Peyer's patch (tissue), 4 donors: ENCODE data around the gene KDSR.

Experiments used
- CTCF ChIP-seq, 6 experiments: fragments of 450-650 bp in 4 of 6; fragments of 200-600 bp in 2 of 6; sonication (generic) in 1 of 6; IDR thresholded peaks; one replicate each; pipeline ENCODE4 v1.5.1; 2017 to 2019; ENCODE audit warnings: antibody characterized with exemption in 6 of 6, mild to moderate bottlenecking in 3 of 6, moderate library complexity in 1 of 6
- POLR2A ChIP-seq, 2 donors: fragments of 450-650 bp; IDR thresholded peaks; one replicate each; pipeline ENCODE4 v1.5.1; 2017; ENCODE audit warnings: antibody characterized with exemption in 2 of 2, mild to moderate bottlenecking in 2 of 2, moderate library complexity in 2 of 2

- TF ChIP-seq POLR2A (IDR thresholded peaks at IDR 0.05) = no peak
- no peak for TF ChIP-seq CTCF (IDR thresholded peaks at IDR 0.05)
These were observed 28.5 kb upstream of the KDSR start for GRCh38 chr18:63395503-63395902.
